OCI-LY7 (cell line): ENCODE measurements around the gene CPNE5. TPM values are rescaled to one million over a fixed set of nuclear protein-coding genes. Genes with fewer than 3 reads are reported as not detected.

Source experiments
- BruUV-seq: library from RNA; stranded (reverse); fragments of 400-500 nt; replicated peaks from 2 replicates; lab custom pipeline; 2021; lab: Mats Ljungman, UMichigan
- CTCF ChIA-PET: fragments of 300-600 bp; sonication (Branson Sonifier 250); formaldehyde crosslinking; loops from one replicate; lab custom pipeline; 2022; ENCODE audit warnings: antibody characterized with exemption; ENCODE audit not compliant: unreplicated experiment; lab: Charles Lee
- POLR2A ChIA-PET: fragments of 300-600 bp; sonication (Branson Sonifier 250); formaldehyde crosslinking; loops from one replicate; lab custom pipeline; 2022; ENCODE audit warnings: antibody characterized with exemption; lab: Charles Lee
- DNase-seq: peaks from one replicate; pipeline ENCODE4 v3.0.0-alpha.2; 2015; ENCODE audit warnings: low spot score
- H2AFZ ChIP-seq: fragments of 200-600 bp; sonication (generic), shearing (Covaris generic); 2 replicates; pipeline ENCODE4 v1.6.1; 2014; ENCODE audit warnings: mild to moderate bottlenecking, antibody characterized with exemption, low read length, moderate library complexity
- H3K27ac ChIP-seq: fragments of 200-600 bp; sonication (generic); 2 replicates; pipeline ENCODE4 v1.5.1; 2014; ENCODE audit warnings: mixed run types, low read depth, mild to moderate bottlenecking, moderate library complexity, low read length, inconsistent platforms; ENCODE audit not compliant: poor library complexity, severe bottlenecking
- H3K36me3 ChIP-seq: fragments of 200-600 bp; sonication (generic); 2 replicates; pipeline ENCODE4 v1.6.1; 2014; ENCODE audit warnings: mild to moderate bottlenecking, antibody characterized with exemption, low read length, moderate library complexity, mixed read lengths; ENCODE audit not compliant: insufficient read depth
- H3K4me1 ChIP-seq: fragments of 200-600 bp; sonication (generic); 2 replicates; pipeline ENCODE4 v1.5.1; 2014; ENCODE audit warnings: mild to moderate bottlenecking, low read length; ENCODE audit not compliant: insufficient read depth, poor library complexity, severe bottlenecking
- H3K4me2 ChIP-seq: fragments of 200-600 bp; sonication (generic); 2 replicates; pipeline ENCODE4 v1.6.1; 2014; ENCODE audit warnings: mild to moderate bottlenecking, low read length
- H3K4me3 ChIP-seq: fragments of 200-600 bp; sonication (generic); 2 replicates; pipeline ENCODE4 v1.5.1; 2014; ENCODE audit warnings: mild to moderate bottlenecking, low read depth, low read length; ENCODE audit not compliant: poor library complexity, severe bottlenecking
- H3K79me2 ChIP-seq: fragments of 200-600 bp; sonication (generic); 2 replicates; pipeline ENCODE4 v1.6.1; 2016; ENCODE audit warnings: low read depth, mild to moderate bottlenecking, low read length, moderate library complexity, mixed read lengths; ENCODE audit not compliant: insufficient read depth
- H3K9me2 ChIP-seq: fragments of 200-600 bp; sonication (generic); 2 replicates; pipeline ENCODE4 v1.6.1; 2016; ENCODE audit warnings: mild to moderate bottlenecking, low read length, mixed read lengths; ENCODE audit not compliant: insufficient read depth
- H3K9me3 ChIP-seq: fragments of 200-600 bp; sonication (generic); 2 replicates; pipeline ENCODE4 v1.6.1; 2014; ENCODE audit warnings: mild to moderate bottlenecking, mixed run types, low read length, mixed read lengths
- H4K20me1 ChIP-seq: fragments of 200-600 bp; sonication (generic); 2 replicates; pipeline ENCODE4 v1.6.1; 2014; ENCODE audit warnings: mild to moderate bottlenecking, antibody characterized with exemption, low read length, moderate library complexity, mixed read lengths; ENCODE audit not compliant: insufficient read depth
- CTCF ChIP-seq: fragments of 200-600 bp; sonication (generic); conservative IDR thresholded peaks from 2 replicates; pipeline ENCODE4 v1.5.1; 2014; ENCODE audit warnings: mild to moderate bottlenecking, antibody characterized with exemption, low read length, moderate library complexity, mixed read lengths
- EZH2phosphoT487 ChIP-seq: fragments of 200-600 bp; sonication (generic); IDR thresholded peaks from 2 replicates; pipeline ENCODE4 v1.6.1; 2018; ENCODE audit warnings: low read depth, borderline replicate concordance, mild to moderate bottlenecking, mixed run types, antibody characterized with exemption, low read length, moderate library complexity, mixed read lengths
- intact Hi-C: fragments of 100-400 bp; cut with micrococcal nuclease; formaldehyde crosslinking; loops from one replicate; pipeline ENCODE4 v1.10.0; 2022; ENCODE audit not compliant: unreplicated experiment
- total RNA-seq, 2 experiments: library from RNA; depleted of rRNA in 1 of 2; stranded (reverse); fragments of >200 nt in 1 of 2; shearing (Covaris generic) in 1 of 2; gene quantifications; 2 replicates each; pipeline ENCODE4 v1.2.3, GENCODE V29; 2014 to 2022

The CPNE5 gene
- total RNA-seq, 2 experiments from 2014 or later: 37.7 to 89.8 TPM

GRCh38 chr6:36720251-36721141, 118.7 kb downstream of the CPNE5 start:
- Histone ChIP-seq H3K27ac (peak overlapping the region; percentile 47), H2AFZ (0 out of 2 replicates have a peak overlapping the region, but pooled peaks have one; percentile 26), H3K4me1 (peaks cover 34% of the 10 kb centered on the region), H3K4me2 (peak overlapping the region; percentile 62), H3K9me2 (no peaks in the 10 kb centered on the region), H3K79me2 (no peaks in the 10 kb centered on the region), H3K4me3 (peak overlapping the region; percentile 14), H3K9me3 (no peaks in the 10 kb centered on the region), H4K20me1 (no peaks in the 10 kb centered on the region), H3K36me3 (no peaks in the 10 kb centered on the region)
- TF ChIP-seq CTCF: no peak
- TF ChIP-seq EZH2phosphoT487: no peak
- intact Hi-C loops: loop anchor here (1.0 to 2.0 kb wide), 4 partner anchors 33 to 57 kb away; no protein-coding TSS in a partner anchor
- peak; percentile 78 for DNase-seq
- CTCF ChIA-PET: interaction anchor here (0.6 to 1.7 kb wide), 3 partner anchors 38 to 45 kb away, joined by 3 to 5 read pairs (median 4); no protein-coding TSS in a partner anchor
- no TSS peak for BruUV-seq
- POLR2A ChIA-PET: interaction anchor here (0.6 to 2.0 kb wide), 8 partner anchors 9 to 1142 kb away, joined by 3 to 20 read pairs (median 4); no protein-coding TSS in a partner anchor

GRCh38 chr6:36719126-36719525, 120.1 kb downstream of the CPNE5 start:
- intact Hi-C loops: no loop called here
- Histone ChIP-seq H3K4me3 (no peak overlapping the region), H4K20me1 (no peaks in the 10 kb centered on the region), H3K4me2 (peak overlapping the region; percentile 62), H2AFZ (no peak overlapping the region), H3K79me2 (no peaks in the 10 kb centered on the region), H3K4me1 (peaks cover 25% of the 10 kb centered on the region), H3K36me3 (no peaks in the 10 kb centered on the region), H3K9me2 (no peaks in the 10 kb centered on the region), H3K9me3 (no peaks in the 10 kb centered on the region), H3K27ac (no peak overlapping the region)
- ChIA-PET POLR2A (interaction anchor here (0.5 to 2.0 kb wide), 7 partner anchors 10 to 478 kb away, joined by 3 to 20 read pairs (median 3); partner anchors contain the start of gene RAB44), CTCF (interaction anchor here (1.7 kb wide), 1 partner anchor 46 kb away, joined by 5 read pairs; no protein-coding TSS in a partner anchor)
- no peak for TF ChIP-seq EZH2phosphoT487
- no peak for TF ChIP-seq CTCF
- DNase-seq: no peak
- BruUV-seq: no TSS peak
